ENCODE measurements around the gene TRAK1.

Gene TRAK1

GRCh38 chr3:42224658-42225421 is 133.7 kb downstream of the TRAK1 start:
- CTCF ChIA-PET: interaction anchor here (0.8 kb wide), 1 partner anchor 15 kb away, joined by 3 read pairs; no protein-coding TSS in a partner anchor
- Mint-ChIP-seq H3K4me1 (peaks cover 9% of the 10 kb centered on the region), H3K27ac (no peak overlapping the region), H3K4me3 (no peak overlapping the region), H3K9me3 (no peaks in the 10 kb centered on the region), H3K36me3 (peaks cover 24% of the 10 kb centered on the region), H3K27me3 (peaks cover 12% of the 10 kb centered on the region)
- no peak for DNase-seq

GRCh38 chr3:42225486-42226363 is 134.6 kb downstream of the TRAK1 start:
- CTCF ChIA-PET: no interaction called here
- Mint-ChIP-seq H3K27ac (no peak overlapping the region), H3K9me3 (no peaks in the 10 kb centered on the region), H3K4me1 (peaks cover 6% of the 10 kb centered on the region), H3K27me3 (peaks cover 20% of the 10 kb centered on the region), H3K4me3 (no peak overlapping the region), H3K36me3 (peaks cover 22% of the 10 kb centered on the region)
- no peak for DNase-seq

- Mint-ChIP-seq H3K27ac (no peak overlapping the region), H3K4me1 (peaks cover 6% of the 10 kb centered on the region), H3K9me3 (no peaks in the 10 kb centered on the region), H3K27me3 (peaks cover 29% of the 10 kb centered on the region), H3K4me3 (no peak overlapping the region), H3K36me3 (peaks cover 18% of the 10 kb centered on the region)
- CTCF ChIA-PET: no interaction called here
- DNase-seq: no peak
These were observed 135.6 kb downstream of the TRAK1 start for GRCh38 chr3:42226470-42227425.

- peaks cover 6% of the 10 kb centered on the region for H3K4me1 Mint-ChIP-seq
- DNase-seq: no peak
- H3K36me3 Mint-ChIP-seq: peaks cover 11% of the 10 kb centered on the region
- peaks cover 29% of the 10 kb centered on the region for H3K27me3 Mint-ChIP-seq
- H3K27ac Mint-ChIP-seq: no peak overlapping the region
- no peak overlapping the region for H3K4me3 Mint-ChIP-seq
- no peaks in the 10 kb centered on the region for H3K9me3 Mint-ChIP-seq
- CTCF ChIA-PET: interaction anchor here (1.0 to 1.5 kb wide), 6 partner anchors 28 to 215 kb away, joined by 3 to 10 read pairs (median 4); no protein-coding TSS in a partner anchor
These were observed 137.6 kb downstream of the TRAK1 start for GRCh38 chr3:42228796-42229195.

- H3K4me1 Mint-ChIP-seq: peaks cover 6% of the 10 kb centered on the region
- no peak for DNase-seq
- peaks cover 35% of the 10 kb centered on the region for H3K27me3 Mint-ChIP-seq
- no peak overlapping the region for H3K27ac Mint-ChIP-seq
- H3K4me3 Mint-ChIP-seq: no peak overlapping the region
- no peaks in the 10 kb centered on the region for H3K9me3 Mint-ChIP-seq
- peaks cover 6% of the 10 kb centered on the region for H3K36me3 Mint-ChIP-seq
- CTCF ChIA-PET: interaction anchor here (1.0 to 1.5 kb wide), 8 partner anchors 15 to 214 kb away, joined by 3 to 10 read pairs (median 4); no protein-coding TSS in a partner anchor
These were observed 138.2 kb downstream of the TRAK1 start for GRCh38 chr3:42229266-42229941.

GRCh38 chr3:42229942-42230688 is 139.0 kb downstream of the TRAK1 start:
- DNase-seq: no peak
- peaks cover 6% of the 10 kb centered on the region for H3K4me1 Mint-ChIP-seq
- H3K27me3 Mint-ChIP-seq: peaks cover 42% of the 10 kb centered on the region
- H3K9me3 Mint-ChIP-seq: no peaks in the 10 kb centered on the region
- no peak overlapping the region for H3K27ac Mint-ChIP-seq
- H3K4me3 Mint-ChIP-seq: no peak overlapping the region
- H3K36me3 Mint-ChIP-seq: peaks cover 3% of the 10 kb centered on the region
- CTCF ChIA-PET: interaction anchor here (1.0 to 1.5 kb wide), 7 partner anchors 16 to 213 kb away, joined by 3 to 10 read pairs (median 4); no protein-coding TSS in a partner anchor

- no peaks in the 10 kb centered on the region for H3K36me3 Mint-ChIP-seq
- H3K4me3 Mint-ChIP-seq: no peak overlapping the region
- DNase-seq: no peak
- CTCF ChIA-PET: no interaction called here
- H3K27ac Mint-ChIP-seq: no peak overlapping the region
- peaks cover 46% of the 10 kb centered on the region for H3K27me3 Mint-ChIP-seq
- H3K9me3 Mint-ChIP-seq: no peaks in the 10 kb centered on the region
- H3K4me1 Mint-ChIP-seq: peaks cover 6% of the 10 kb centered on the region
These were observed 139.7 kb downstream of the TRAK1 start for GRCh38 chr3:42230860-42231259.

- H3K36me3 Mint-ChIP-seq: no peaks in the 10 kb centered on the region
- H3K27me3 Mint-ChIP-seq: peaks cover 38% of the 10 kb centered on the region
- peaks cover 10% of the 10 kb centered on the region for H3K9me3 Mint-ChIP-seq
- no peak for DNase-seq
- H3K27ac Mint-ChIP-seq: no peak overlapping the region
- no peaks in the 10 kb centered on the region for H3K4me1 Mint-ChIP-seq
- H3K4me3 Mint-ChIP-seq: no peak overlapping the region
- CTCF ChIA-PET: interaction anchor here (0.6 to 1.8 kb wide), 2 partner anchors 12 to 522 kb away, joined by 3 to 6 read pairs; no protein-coding TSS in a partner anchor
These were observed 144.4 kb downstream of the TRAK1 start for GRCh38 chr3:42235532-42235931.

- H3K9me3 Mint-ChIP-seq: peaks cover 10% of the 10 kb centered on the region
- no peak overlapping the region for H3K27ac Mint-ChIP-seq
- CTCF ChIA-PET: no interaction called here
- H3K36me3 Mint-ChIP-seq: no peaks in the 10 kb centered on the region
- no peaks in the 10 kb centered on the region for H3K4me1 Mint-ChIP-seq
- no peak for DNase-seq
- no peak overlapping the region for H3K4me3 Mint-ChIP-seq
- peaks cover 27% of the 10 kb centered on the region for H3K27me3 Mint-ChIP-seq
These were observed 145.5 kb downstream of the TRAK1 start for GRCh38 chr3:42236611-42237010.

- Mint-ChIP-seq H3K9me3 (no peaks in the 10 kb centered on the region), H3K4me1 (peaks cover 2% of the 10 kb centered on the region), H3K27ac (no peak overlapping the region), H3K27me3 (peaks cover 38% of the 10 kb centered on the region), H3K36me3 (no peaks in the 10 kb centered on the region), H3K4me3 (no peak overlapping the region)
- no peak for DNase-seq
- CTCF ChIA-PET: interaction anchor here (1.1 to 4.9 kb wide), 3 partner anchors 13 to 196 kb away, joined by 3 to 103 read pairs (median 3); no protein-coding TSS in a partner anchor
These were observed 154.9 kb downstream of the TRAK1 start for GRCh38 chr3:42246091-42246490.

- no peak overlapping the region for H3K27ac Mint-ChIP-seq
These were observed 156.4 kb downstream of the TRAK1 start for GRCh38 chr3:42247576-42248027.

GRCh38 chr3:42250761-42251160 is 159.6 kb downstream of the TRAK1 start:
- H3K9me3 Mint-ChIP-seq: no peaks in the 10 kb centered on the region
- H3K27ac Mint-ChIP-seq: no peak overlapping the region
- CTCF ChIA-PET: no interaction called here
- no peak overlapping the region for H3K4me3 Mint-ChIP-seq
- no peak for DNase-seq
- H3K4me1 Mint-ChIP-seq: peaks cover 2% of the 10 kb centered on the region
- H3K27me3 Mint-ChIP-seq: peaks cover 57% of the 10 kb centered on the region
- H3K36me3 Mint-ChIP-seq: no peaks in the 10 kb centered on the region

More at GRCh38 chr3:42247576-42248027, 156.4 kb downstream of the TRAK1 start:
- Mint-ChIP-seq H3K36me3 (no peaks in the 10 kb centered on the region), H3K4me1 (peaks cover 2% of the 10 kb centered on the region), H3K4me3 (no peak overlapping the region), H3K27me3 (peaks cover 41% of the 10 kb centered on the region), H3K9me3 (no peaks in the 10 kb centered on the region)
- peak; percentile 76 for DNase-seq
- CTCF ChIA-PET: interaction anchor here (0.7 to 4.9 kb wide), 30 partner anchors 8 to 500 kb away, joined by 3 to 103 read pairs (median 4); partner anchors contain the start of gene VIPR1

Data from activated naive CD4-positive, alpha-beta T cell treated with anti-CD3 and anti-CD28 coated beads, Interleukin-2, amount 10 ng/mL, durations not matched to agents 7 days and 5 days (primary cell).